ENCODE measurements around the gene NPIPA1.
"Not testable (repeated sequence)": the region's sequence is repeated elsewhere in the genome, so short reads cannot be mapped to it uniquely, and the experiment has no call there.

NPIPA1 gene

GRCh38 chr16:14978281-14978680 is 41.0 kb downstream of the NPIPA1 start:
- not testable (repeated sequence) for H3K4me3 ChIP-seq (ENCODE audit: low read depth, low read length); DNase-seq (ENCODE audit: low read depth)

GRCh38 chr16:14978908-14979307 is 41.7 kb downstream of the NPIPA1 start:
- H3K4me3 ChIP-seq (ENCODE audit: low read depth, low read length); DNase-seq (ENCODE audit: low read depth): not testable (repeated sequence)

- 0 out of 2 replicates have a peak overlapping the region, but pooled peaks have one; percentile 18 for H3K4me3 ChIP-seq (ENCODE audit: low read depth, low read length)
- DNase-seq (ENCODE audit: low read depth), result not testable (repeated sequence)
Measured at GRCh38 chr16:14981234-14981633, 44.0 kb downstream of the NPIPA1 start.

- not testable (repeated sequence) for H3K4me3 ChIP-seq (ENCODE audit: low read depth, low read length); DNase-seq (ENCODE audit: low read depth)
Measured at GRCh38 chr16:14982521-14982920, 45.3 kb downstream of the NPIPA1 start.

GRCh38 chr16:14988092-14988491 is 50.8 kb downstream of the NPIPA1 start:
- not testable (repeated sequence) for H3K4me3 ChIP-seq (ENCODE audit: low read depth, low read length); DNase-seq (ENCODE audit: low read depth)

GRCh38 chr16:14988661-14989191 is 51.5 kb downstream of the NPIPA1 start:
- not testable (repeated sequence) for DNase-seq (ENCODE audit: low read depth); H3K4me3 ChIP-seq (ENCODE audit: low read depth, low read length)

- H3K4me3 ChIP-seq (ENCODE audit: low read depth, low read length); DNase-seq (ENCODE audit: low read depth): not testable (repeated sequence)
Measured at GRCh38 chr16:14989291-14990281, 52.3 kb downstream of the NPIPA1 start.

- not testable (repeated sequence) for H3K4me3 ChIP-seq (ENCODE audit: low read depth, low read length); DNase-seq (ENCODE audit: low read depth)
Measured at GRCh38 chr16:14993277-14994151, 56.3 kb downstream of the NPIPA1 start.

- DNase-seq (ENCODE audit: low read depth); H3K4me3 ChIP-seq (ENCODE audit: low read depth, low read length): not testable (repeated sequence)
Measured at GRCh38 chr16:14996702-14997101, 59.5 kb downstream of the NPIPA1 start.

- DNase-seq (ENCODE audit: low read depth); H3K4me3 ChIP-seq (ENCODE audit: low read depth, low read length): not testable (repeated sequence)
Measured at GRCh38 chr16:14998300-14998699, 61.1 kb downstream of the NPIPA1 start.

GRCh38 chr16:14999845-15000244 is 62.6 kb downstream of the NPIPA1 start:
- DNase-seq (ENCODE audit: low read depth); H3K4me3 ChIP-seq (ENCODE audit: low read depth, low read length): not testable (repeated sequence)
